Measurements from ENCODE around the gene PPARD.
"Not testable (repeated sequence)": the region's sequence is repeated elsewhere in the genome, so short reads cannot be mapped to it uniquely, and the experiment has no call there.

Gene PPARD

GRCh38 chr6:35328108-35328723 lies 14.1 kb upstream of the PPARD start:
- FAIRE-seq (no peak), DNase-seq (ENCODE audit: insufficient read length, low spot score) (no peak)
- TF ChIP-seq, protein P1, sequence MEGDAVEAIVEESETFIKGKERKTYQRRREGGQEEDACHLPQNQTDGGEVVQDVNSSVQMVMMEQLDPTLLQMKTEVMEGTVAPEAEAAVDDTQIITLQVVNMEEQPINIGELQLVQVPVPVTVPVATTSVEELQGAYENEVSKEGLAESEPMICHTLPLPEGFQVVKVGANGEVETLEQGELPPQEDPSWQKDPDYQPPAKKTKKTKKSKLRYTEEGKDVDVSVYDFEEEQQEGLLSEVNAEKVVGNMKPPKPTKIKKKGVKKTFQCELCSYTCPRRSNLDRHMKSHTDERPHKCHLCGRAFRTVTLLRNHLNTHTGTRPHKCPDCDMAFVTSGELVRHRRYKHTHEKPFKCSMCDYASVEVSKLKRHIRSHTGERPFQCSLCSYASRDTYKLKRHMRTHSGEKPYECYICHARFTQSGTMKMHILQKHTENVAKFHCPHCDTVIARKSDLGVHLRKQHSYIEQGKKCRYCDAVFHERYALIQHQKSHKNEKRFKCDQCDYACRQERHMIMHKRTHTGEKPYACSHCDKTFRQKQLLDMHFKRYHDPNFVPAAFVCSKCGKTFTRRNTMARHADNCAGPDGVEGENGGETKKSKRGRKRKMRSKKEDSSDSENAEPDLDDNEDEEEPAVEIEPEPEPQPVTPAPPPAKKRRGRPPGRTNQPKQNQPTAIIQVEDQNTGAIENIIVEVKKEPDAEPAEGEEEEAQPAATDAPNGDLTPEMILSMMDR (IDR thresholded peaks at IDR 0.05; ENCODE audit: insufficient read depth, missing control alignments), result no peak

- FAIRE-seq; DNase-seq (ENCODE audit: insufficient read length, low spot score): not testable (repeated sequence)
Measured at GRCh38 chr6:35328965-35329364, 13.4 kb upstream of the PPARD start.

- no peak for FAIRE-seq
- DNase-seq (ENCODE audit: insufficient read length, low spot score), result no peak
- TF ChIP-seq, protein P1 (IDR thresholded peaks at IDR 0.05; ENCODE audit: insufficient read depth, missing control alignments), result no peak
Measured at GRCh38 chr6:35330541-35331119, 11.7 kb upstream of the PPARD start.

DNA sequence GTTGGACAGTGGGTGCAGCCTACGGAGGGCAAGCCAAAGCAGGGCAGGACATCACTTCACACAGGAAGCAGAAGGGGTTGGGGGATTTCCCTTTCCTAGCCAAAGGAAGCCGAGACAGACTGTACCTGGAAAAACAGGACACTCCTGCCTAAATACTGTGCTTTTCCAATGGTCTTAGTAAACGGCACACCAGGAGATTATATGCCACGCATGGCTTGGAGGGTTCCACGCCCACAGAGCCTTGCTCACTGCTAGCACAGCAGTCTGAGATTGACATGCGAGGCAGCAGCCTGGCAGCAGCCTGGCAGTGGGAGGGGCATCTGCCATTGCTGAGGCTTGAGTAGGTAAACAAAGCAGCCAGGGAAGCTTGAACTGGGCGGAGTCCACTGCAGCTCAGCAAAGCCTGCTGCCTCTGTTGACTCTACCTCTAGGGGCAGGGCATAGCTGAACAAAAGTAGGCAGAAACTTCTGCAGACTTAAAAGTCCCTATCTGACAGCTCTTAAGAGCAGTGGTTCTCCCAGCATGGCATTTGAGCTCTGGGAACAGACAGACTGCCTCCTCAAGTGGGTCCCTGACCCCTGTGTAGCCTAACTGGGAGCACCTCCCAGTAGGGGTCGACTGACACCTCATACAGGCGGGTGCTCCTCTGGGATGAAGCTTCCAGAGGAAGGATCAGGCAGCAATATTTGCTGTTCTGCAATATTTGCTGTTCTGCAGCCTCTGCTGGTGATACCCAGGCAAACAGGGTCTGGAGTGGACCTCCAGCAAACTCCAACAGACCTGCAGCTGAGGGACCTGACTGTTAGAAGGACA lies 10.1 kb upstream of the PPARD start:
- not testable (repeated sequence) for FAIRE-seq

DNA sequence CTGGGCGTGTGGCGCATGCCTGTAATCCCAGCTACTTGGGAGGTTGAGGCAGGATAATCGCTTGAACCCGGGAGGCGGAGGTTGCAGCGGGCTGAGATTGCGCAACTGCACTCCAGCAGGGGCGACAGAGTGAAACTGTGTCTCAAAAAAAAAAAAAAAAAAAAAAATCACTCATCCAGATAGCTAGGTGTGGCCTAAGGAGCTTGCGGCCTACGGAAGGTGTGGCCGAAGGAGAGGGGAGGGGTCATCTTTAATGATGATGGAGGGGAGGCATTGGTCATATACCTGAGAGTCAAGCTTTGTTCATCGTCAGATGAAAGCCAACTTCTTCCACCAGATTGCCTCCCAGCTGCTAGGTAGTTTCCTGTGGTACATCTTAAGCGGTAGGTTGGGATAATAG lies 801 bp upstream of the PPARD start:
- no peak for DNase-seq (ENCODE audit: insufficient read length, low spot score)
- no peak for FAIRE-seq
- TF ChIP-seq, protein P1 (IDR thresholded peaks at IDR 0.05; ENCODE audit: insufficient read depth, missing control alignments), result no peak

More for the DNA sequence above, 10.1 kb upstream of the PPARD start:
- DNase-seq (ENCODE audit: insufficient read length, low spot score), result not testable (repeated sequence)

DNA sequence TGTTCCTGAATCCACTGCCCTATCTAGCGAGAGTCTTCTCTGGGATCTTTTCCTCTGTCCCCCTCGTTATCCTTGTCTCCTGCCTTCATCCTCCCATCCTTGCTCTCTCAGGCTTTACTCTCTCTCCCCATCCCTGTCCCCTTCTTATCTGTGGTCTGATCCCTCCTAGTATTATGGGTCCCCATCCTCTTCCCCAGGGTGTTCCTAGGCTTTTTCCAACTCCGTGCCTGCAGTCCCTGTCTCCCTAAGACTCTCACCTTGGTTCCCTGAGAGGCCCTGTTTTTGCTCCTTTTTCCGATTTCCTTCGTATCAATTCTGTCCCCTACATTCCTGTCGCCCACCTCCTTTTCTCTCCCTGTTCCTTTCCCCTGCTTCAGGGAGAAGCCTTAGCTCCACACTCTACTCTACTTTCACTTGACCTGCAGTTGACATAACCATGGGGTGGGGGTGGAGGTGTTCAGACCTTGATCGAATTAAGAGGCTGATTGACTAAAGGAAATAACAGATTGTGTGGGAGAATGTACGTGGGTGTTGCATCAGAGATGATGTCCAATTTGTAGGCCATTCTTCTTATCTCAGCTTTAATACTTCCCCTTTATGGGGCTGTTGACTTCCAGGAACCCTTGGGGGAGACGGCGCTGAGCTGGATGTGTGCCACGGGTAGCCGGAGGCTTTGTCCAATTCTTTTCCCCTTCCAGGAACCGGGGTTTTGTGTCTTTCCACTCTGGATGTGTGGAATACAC lies 905 bp downstream of the PPARD start:
- FAIRE-seq, result no peak
- TF ChIP-seq, protein P1 (IDR thresholded peaks at IDR 0.05; ENCODE audit: insufficient read depth, missing control alignments), result no peak
- no peak for DNase-seq (ENCODE audit: insufficient read length, low spot score)

DNA sequence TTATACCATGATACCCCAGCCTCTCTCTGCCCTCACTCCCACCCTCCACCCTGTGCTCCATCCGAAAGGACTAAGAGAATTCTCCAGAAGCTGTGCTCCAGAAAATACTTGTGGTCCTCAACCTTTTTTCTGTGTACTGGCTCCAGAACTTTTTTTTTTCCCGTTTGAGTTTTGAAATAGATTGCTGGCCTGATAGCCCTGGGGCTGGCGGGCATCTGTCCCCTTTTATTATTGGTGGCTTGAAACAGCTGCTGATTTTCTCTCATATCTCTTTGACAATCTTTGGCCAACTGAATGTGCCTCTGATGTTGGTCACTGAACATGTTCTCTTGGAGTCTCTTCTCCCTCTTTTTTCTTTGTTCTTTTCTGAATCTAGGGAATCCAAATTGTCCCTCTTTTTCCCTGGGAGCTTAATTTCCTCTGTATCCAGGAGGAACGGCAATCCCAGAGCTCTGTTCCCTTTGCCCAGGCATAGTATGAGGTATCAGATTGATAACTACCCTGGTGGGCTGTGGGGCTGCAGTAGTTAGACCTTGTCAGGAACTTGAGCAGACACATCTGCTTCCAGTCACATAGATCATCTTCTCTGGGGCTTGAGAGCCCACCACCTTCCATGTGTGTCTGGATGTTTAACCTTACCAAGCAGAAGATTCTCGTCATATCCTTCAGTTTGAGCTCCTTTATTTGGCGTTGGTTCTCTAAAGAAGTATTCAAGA lies 1.6 kb downstream of the PPARD start:
- DNase-seq (ENCODE audit: insufficient read length, low spot score) (no peak), FAIRE-seq (no peak)
- TF ChIP-seq, protein P1 (IDR thresholded peaks at IDR 0.05; ENCODE audit: insufficient read depth, missing control alignments), result no peak

Data from D721Med (cell line).